ENCODE data around the gene FCF1. TPM values are rescaled to one million over a fixed set of nuclear protein-coding genes. Genes with fewer than 3 reads are reported as not detected.
A peak's percentile ranks its signal among the peaks of the same experiment; 100 is the strongest.

FCF1 gene
- total and polyA plus RNA-seq, 2 of the 13 experiments (the other 11 are each of a cell fraction or from before 2014, with no cell fraction given) = 31.0 to 44.4 TPM

DNA sequence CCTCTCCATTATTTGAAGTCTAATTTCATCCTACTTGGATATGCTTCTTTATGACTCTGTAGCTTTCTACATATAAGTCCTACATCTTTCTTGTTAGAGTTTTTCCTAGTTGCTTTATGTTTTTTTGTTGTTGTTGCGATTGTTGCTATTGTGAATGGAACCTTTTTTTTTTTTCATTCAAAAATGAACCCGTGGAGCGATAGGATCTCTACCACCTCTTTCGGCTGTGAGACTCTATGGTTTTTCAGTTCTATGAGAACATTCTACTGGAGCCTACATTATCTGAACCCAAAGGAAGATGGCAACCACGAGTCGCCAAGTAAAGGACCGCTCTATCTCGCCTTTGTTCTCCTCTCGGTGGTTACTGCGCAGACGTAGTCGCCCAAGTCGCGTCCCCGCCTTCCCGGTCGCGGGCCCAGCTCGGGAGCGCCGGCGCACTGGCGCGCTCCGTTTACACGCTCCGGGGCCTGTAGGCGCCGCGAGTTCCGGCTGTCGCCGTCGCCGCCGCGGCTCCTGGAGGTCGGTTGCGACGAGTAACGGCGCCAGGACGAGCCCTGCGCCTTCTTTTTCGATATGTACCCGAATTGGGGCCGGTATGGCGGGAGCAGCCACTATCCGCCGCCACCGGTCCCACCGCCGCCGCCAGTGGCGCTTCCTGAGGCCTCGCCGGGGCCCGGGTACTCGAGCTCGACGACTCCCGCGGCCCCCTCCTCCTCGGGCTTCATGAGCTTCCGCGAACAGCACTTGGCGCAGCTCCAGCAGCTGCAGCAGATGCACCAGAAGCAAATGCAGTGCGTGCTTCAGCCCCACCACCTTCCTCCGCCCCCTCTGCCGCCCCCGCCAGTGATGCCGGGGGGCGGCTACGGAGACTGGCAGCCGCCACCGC lies 50.2 kb downstream of the FCF1 start, which contains the start of gene YLPM1 (continued):
- TF ChIP-seq, protein P1, sequence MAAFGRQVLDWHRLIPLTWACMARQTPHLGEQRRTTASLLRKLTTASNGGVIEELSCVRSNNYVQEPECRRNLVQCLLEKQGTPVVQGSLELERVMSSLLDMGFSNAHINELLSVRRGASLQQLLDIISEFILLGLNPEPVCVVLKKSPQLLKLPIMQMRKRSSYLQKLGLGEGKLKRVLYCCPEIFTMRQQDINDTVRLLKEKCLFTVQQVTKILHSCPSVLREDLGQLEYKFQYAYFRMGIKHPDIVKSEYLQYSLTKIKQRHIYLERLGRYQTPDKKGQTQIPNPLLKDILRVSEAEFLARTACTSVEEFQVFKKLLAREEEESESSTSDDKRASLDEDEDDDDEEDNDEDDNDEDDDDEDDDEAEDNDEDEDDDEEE (CRISPR knock-in tag; IDR thresholded peaks at IDR 0.05) = peak; percentile 69; the same call in 1 of the 2 replicates
- TF ChIP-seq, protein P2, sequence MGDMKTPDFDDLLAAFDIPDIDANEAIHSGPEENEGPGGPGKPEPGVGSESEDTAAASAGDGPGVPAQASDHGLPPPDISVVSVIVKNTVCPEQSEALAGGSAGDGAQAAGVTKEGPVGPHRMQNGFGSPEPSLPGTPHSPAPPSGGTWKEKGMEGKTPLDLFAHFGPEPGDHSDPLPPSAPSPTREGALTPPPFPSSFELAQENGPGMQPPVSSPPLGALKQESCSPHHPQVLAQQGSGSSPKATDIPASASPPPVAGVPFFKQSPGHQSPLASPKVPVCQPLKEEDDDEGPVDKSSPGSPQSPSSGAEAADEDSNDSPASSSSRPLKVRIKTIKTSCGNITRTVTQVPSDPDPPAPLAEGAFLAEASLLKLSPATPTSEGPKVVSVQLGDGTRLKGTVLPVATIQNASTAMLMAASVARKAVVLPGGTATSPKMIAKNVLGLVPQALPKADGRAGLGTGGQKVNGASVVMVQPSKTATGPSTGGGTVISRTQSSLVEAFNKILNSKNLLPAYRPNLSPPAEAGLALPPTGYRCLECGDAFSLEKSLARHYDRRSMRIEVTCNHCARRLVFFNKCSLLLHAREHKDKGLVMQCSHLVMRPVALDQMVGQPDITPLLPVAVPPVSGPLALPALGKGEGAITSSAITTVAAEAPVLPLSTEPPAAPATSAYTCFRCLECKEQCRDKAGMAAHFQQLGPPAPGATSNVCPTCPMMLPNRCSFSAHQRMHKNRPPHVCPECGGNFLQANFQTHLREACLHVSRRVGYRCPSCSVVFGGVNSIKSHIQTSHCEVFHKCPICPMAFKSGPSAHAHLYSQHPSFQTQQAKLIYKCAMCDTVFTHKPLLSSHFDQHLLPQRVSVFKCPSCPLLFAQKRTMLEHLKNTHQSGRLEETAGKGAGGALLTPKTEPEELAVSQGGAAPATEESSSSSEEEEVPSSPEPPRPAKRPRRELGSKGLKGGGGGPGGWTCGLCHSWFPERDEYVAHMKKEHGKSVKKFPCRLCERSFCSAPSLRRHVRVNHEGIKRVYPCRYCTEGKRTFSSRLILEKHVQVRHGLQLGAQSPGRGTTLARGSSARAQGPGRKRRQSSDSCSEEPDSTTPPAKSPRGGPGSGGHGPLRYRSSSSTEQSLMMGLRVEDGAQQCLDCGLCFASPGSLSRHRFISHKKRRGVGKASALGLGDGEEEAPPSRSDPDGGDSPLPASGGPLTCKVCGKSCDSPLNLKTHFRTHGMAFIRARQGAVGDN (CRISPR knock-in tag; IDR thresholded peaks at IDR 0.05) = peak; percentile 88
- TF ChIP-seq, protein P3, sequence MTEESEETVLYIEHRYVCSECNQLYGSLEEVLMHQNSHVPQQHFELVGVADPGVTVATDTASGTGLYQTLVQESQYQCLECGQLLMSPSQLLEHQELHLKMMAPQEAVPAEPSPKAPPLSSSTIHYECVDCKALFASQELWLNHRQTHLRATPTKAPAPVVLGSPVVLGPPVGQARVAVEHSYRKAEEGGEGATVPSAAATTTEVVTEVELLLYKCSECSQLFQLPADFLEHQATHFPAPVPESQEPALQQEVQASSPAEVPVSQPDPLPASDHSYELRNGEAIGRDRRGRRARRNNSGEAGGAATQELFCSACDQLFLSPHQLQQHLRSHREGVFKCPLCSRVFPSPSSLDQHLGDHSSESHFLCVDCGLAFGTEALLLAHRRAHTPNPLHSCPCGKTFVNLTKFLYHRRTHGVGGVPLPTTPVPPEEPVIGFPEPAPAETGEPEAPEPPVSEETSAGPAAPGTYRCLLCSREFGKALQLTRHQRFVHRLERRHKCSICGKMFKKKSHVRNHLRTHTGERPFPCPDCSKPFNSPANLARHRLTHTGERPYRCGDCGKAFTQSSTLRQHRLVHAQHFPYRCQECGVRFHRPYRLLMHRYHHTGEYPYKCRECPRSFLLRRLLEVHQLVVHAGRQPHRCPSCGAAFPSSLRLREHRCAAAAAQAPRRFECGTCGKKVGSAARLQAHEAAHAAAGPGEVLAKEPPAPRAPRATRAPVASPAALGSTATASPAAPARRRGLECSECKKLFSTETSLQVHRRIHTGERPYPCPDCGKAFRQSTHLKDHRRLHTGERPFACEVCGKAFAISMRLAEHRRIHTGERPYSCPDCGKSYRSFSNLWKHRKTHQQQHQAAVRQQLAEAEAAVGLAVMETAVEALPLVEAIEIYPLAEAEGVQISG (CRISPR knock-in tag; IDR thresholded peaks at IDR 0.05) = peak; percentile 100
- TF ChIP-seq ZNF234 (CRISPR knock-in tag; conservative IDR thresholded peaks at IDR 0.05) (peak; percentile 78; the same call in 1 of the 2 replicates), ZMYM3 (CRISPR knock-in tag; IDR thresholded peaks at IDR 0.05) (no peak), ZNF577 (CRISPR knock-in tag; IDR thresholded peaks at IDR 0.05; ENCODE audit: borderline replicate concordance, low read depth) (no peak), CCDC6 (CRISPR knock-in tag; IDR thresholded peaks at IDR 0.05) (no peak), ZNF343 (CRISPR knock-in tag; IDR thresholded peaks at IDR 0.05) (no peak), ZMAT3 (CRISPR knock-in tag; conservative IDR thresholded peaks at IDR 0.05) (no peak; the same call in 1 of the 2 replicates), MTA1 (CRISPR knock-in tag; IDR thresholded peaks at IDR 0.05; ENCODE audit: borderline replicate concordance) (no peak; the same call in 1 of the 2 replicates)
- TF ChIP-seq, protein P4, sequence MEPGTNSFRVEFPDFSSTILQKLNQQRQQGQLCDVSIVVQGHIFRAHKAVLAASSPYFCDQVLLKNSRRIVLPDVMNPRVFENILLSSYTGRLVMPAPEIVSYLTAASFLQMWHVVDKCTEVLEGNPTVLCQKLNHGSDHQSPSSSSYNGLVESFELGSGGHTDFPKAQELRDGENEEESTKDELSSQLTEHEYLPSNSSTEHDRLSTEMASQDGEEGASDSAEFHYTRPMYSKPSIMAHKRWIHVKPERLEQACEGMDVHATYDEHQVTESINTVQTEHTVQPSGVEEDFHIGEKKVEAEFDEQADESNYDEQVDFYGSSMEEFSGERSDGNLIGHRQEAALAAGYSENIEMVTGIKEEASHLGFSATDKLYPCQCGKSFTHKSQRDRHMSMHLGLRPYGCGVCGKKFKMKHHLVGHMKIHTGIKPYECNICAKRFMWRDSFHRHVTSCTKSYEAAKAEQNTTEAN (CRISPR knock-in tag; conservative IDR thresholded peaks at IDR 0.05) = 0 out of 2 replicates have a peak, but pooled peaks have one; percentile 71
- TF ChIP-seq, protein P5, sequence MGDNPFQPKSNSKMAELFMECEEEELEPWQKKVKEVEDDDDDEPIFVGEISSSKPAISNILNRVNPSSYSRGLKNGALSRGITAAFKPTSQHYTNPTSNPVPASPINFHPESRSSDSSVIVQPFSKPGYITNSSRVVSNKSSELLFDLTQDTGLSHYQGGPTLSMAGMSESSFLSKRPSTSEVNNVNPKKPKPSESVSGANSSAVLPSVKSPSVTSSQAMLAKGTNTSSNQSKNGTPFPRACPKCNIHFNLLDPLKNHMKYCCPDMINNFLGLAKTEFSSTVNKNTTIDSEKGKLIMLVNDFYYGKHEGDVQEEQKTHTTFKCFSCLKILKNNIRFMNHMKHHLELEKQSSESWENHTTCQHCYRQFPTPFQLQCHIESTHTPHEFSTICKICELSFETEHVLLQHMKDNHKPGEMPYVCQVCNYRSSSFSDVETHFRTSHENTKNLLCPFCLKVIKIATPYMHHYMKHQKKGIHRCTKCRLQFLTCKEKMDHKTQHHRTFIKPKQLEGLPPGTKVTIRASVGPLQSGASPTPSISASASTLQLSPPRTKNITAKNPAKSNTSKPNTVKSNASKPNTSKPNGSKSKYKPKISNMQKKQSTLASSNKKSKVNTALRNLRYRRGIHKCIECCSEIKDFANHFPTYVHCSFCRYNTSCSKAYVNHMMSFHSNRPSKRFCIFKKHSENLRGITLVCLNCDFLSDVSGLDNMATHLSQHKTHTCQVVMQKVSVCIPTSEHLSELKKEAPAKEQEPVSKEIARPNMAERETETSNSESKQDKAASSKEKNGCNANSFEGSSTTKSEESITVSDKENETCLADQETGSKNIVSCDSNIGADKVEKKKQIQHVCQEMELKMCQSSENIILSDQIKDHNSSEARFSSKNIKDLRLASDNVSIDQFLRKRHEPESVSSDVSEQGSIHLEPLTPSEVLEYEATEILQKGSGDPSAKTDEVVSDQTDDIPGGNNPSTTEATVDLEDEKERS (CRISPR knock-in tag; IDR thresholded peaks at IDR 0.05) = no peak
